ENCODE results near the gene DLL4. TPM values are rescaled to one million over a fixed set of nuclear protein-coding genes. Genes with fewer than 3 reads are reported as not detected.

DLL4 gene
- total RNA-seq, 4 donors from 2014 or later, result 1.9 to 9.7 (median 6.4) TPM

DNA sequence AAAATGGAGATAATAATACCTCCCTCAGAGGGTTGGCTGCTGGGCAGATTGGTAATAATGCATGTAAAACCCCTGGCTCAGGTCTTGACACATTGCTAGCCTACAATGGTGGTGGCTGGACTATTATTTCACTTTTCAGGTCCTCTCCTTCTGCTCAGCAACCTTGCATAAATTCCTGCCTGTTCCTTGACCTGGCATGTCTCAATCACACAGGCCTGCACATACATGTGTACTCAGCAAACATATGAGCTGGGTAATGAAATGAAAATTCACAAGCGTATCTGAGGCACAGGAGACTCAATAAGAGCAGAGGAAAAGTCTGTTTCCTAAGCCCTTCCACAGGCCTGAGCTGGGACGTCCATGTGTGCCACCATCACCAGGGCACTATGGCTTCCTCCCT lies 17.4 kb upstream of the DLL4 start:
- WGBS, 2 donors (ENCODE audit: low coverage in 1 of 2), result 88% methylated on average over 1 of the region's 2 CpGs; no CpG with 5 or more reads in 1 of the 2 donors
- no peak for ATAC-seq

DNA sequence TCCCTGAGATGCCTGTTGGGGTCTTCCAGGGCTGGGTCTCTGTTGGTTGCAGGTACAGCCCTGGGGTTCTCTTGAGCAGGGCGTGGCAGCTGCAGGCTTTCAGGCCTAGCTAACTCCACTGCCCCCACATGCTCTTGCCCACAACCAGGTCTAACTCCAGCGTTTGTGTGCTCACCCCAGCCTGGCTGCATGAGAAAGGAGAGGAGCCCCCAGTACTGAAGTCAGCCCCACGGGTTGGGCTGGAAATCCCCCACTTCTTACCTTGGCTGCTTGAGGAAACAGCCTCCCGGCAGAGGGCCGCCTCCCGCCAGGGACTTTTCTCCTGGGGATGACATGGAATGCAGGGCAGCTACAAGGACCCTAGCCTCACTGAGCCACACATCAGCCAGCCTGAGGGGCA lies 16.7 kb upstream of the DLL4 start:
- H3K4me1 ChIP-seq, result peaks cover 0 to 5% (median 0%) of the 10 kb centered on the region in 3 donors
- WGBS, 2 donors (ENCODE audit: low coverage in 1 of 2), result 100% methylated on average over 1 of the region's 6 CpGs; no CpG with 5 or more reads in 1 of the 2 donors
- H3K36me3 ChIP-seq, result no peaks in the 10 kb centered on the region
- H3K27ac ChIP-seq, result no peak overlapping the region
- H3K27me3 ChIP-seq, result no peaks in the 10 kb centered on the region
- TF ChIP-seq POLR2A (IDR thresholded peaks at IDR 0.05) (no peak), EP300 (IDR thresholded peaks at IDR 0.05) (no peak), POLR2AphosphoS5 (IDR thresholded peaks at IDR 0.05) (no peak)
- TF ChIP-seq, protein P1, sequence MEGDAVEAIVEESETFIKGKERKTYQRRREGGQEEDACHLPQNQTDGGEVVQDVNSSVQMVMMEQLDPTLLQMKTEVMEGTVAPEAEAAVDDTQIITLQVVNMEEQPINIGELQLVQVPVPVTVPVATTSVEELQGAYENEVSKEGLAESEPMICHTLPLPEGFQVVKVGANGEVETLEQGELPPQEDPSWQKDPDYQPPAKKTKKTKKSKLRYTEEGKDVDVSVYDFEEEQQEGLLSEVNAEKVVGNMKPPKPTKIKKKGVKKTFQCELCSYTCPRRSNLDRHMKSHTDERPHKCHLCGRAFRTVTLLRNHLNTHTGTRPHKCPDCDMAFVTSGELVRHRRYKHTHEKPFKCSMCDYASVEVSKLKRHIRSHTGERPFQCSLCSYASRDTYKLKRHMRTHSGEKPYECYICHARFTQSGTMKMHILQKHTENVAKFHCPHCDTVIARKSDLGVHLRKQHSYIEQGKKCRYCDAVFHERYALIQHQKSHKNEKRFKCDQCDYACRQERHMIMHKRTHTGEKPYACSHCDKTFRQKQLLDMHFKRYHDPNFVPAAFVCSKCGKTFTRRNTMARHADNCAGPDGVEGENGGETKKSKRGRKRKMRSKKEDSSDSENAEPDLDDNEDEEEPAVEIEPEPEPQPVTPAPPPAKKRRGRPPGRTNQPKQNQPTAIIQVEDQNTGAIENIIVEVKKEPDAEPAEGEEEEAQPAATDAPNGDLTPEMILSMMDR (IDR thresholded peaks at IDR 0.05), result no peak
- no peak for ATAC-seq
- H3K9me3 ChIP-seq, result no peaks in the 10 kb centered on the region
- H3K4me3 ChIP-seq, result no peak overlapping the region

More for the DNA sequence above, 17.4 kb upstream of the DLL4 start:
- Histone ChIP-seq H3K27me3 (no peaks in the 10 kb centered on the region), H3K36me3 (no peaks in the 10 kb centered on the region), H3K9me3 (no peaks in the 10 kb centered on the region), H3K4me1 (peaks cover 0 to 13% (median 5%) of the 10 kb centered on the region in 3 donors), H3K27ac (no peak overlapping the region), H3K4me3 (no peak overlapping the region)
- TF ChIP-seq, protein P1 (IDR thresholded peaks at IDR 0.05), result no peak

DNA sequence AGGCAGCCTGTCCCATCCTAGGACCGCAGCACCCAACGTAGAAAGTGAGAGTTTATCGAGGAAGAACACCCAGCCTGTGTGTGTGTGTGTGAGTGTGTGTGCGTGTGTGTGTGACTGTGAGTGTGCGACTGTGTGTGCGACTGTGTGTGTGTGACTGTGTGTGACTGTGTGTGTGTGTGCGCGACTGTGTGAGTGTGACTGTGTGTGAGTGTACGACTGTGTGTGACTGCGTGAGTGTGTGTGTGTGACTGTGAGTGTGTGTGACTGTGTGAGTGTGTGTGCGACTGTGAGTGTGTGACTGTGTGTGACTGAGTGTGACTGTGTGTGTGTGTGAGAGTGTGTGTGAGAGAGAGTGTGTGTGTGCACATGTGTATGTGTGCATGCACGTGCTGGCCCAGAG lies 15.1 kb upstream of the DLL4 start:
- WGBS, 2 donors (ENCODE audit: low coverage in 1 of 2), result 89 to 94% methylated on average over 2 to 11 of the region's 12 CpGs
- Histone ChIP-seq H3K36me3 (no peaks in the 10 kb centered on the region), H3K4me1 (no peaks in the 10 kb centered on the region), H3K9me3 (no peaks in the 10 kb centered on the region), H3K27ac (no peak overlapping the region), H3K27me3 (no peaks in the 10 kb centered on the region), H3K4me3 (no peak overlapping the region)
- TF ChIP-seq, protein P1 (IDR thresholded peaks at IDR 0.05), result no peak
- no peak for TF ChIP-seq EP300 (IDR thresholded peaks at IDR 0.05)
- no peak for ATAC-seq

DNA sequence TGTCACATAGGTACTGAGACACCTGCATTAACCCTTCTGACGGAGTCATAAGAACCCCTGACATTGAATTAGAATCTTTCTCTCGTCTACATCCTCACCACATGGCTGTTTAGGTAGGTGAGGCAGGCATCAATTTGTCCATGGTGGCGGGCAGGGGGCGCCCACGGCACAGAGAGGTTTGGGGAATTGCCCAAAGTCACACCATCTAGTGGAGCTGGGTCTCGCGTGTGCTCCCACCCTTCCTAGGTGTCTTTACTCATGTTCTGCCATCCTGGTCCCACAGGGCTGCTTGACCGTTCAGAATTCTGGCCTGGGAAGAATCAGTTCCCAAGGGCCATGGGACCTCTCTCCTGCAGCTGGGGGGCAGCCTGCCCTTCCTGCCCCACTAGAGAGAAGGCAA lies 14.7 kb upstream of the DLL4 start:
- 80 to 86% methylated on average over 1 to 5 of the region's 8 CpGs for WGBS, 2 donors (ENCODE audit: low coverage in 1 of 2)

DNA sequence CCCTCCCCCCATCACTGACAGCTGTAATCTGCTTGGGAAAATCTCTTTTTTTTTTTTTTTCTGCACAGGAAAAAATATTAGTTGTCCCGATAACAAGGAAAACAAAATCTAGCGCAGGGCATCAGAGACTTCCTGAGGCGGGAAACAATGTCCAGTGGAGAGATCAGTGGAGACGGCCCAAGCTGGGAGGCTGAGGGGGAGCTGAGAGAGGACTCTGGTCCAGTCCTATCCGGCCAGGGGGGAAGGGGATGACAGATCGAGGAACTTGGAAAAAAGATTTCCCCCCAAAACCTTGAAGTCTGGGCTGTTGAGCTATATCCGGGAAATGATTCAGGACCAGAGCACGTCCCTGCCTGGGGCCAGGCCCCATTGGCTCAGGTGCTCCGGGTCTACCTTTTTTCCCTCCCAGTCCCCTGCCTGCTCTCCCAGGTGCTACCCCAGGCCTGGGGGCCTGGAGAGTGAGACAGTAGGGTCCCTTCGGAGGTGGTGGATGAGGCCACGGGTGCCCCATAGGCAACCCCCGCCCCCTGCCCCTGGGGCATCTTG lies 14.0 kb upstream of the DLL4 start:
- WGBS, 2 donors (ENCODE audit: low coverage in 1 of 2), result 92% methylated on average over 8 of the region's 12 CpGs; no CpG with 5 or more reads in 1 of the 2 donors

More for the DNA sequence above, 14.7 kb upstream of the DLL4 start:
- Histone ChIP-seq H3K27ac (no peak overlapping the region), H3K4me3 (no peak overlapping the region), H3K4me1 (no peaks in the 10 kb centered on the region), H3K9me3 (no peaks in the 10 kb centered on the region), H3K36me3 (no peaks in the 10 kb centered on the region), H3K27me3 (no peaks in the 10 kb centered on the region)
- no peak for TF ChIP-seq POLR2A (IDR thresholded peaks at IDR 0.05)
- TF ChIP-seq EP300 (IDR thresholded peaks at IDR 0.05), result no peak
- TF ChIP-seq, protein P1 (IDR thresholded peaks at IDR 0.05), result no peak
- TF ChIP-seq POLR2AphosphoS5 (IDR thresholded peaks at IDR 0.05), result no peak
- ATAC-seq, result no peak

More for the DNA sequence above, 14.0 kb upstream of the DLL4 start:
- no peaks in the 10 kb centered on the region for H3K36me3 ChIP-seq
- H3K4me1 ChIP-seq, result no peaks in the 10 kb centered on the region
- no peaks in the 10 kb centered on the region for H3K9me3 ChIP-seq
- H3K27me3 ChIP-seq, result no peaks in the 10 kb centered on the region
- H3K4me3 ChIP-seq, result no peak overlapping the region
- ATAC-seq, result no peak
- TF ChIP-seq POLR2A (IDR thresholded peaks at IDR 0.05) (no peak), EP300 (IDR thresholded peaks at IDR 0.05) (no peak), POLR2AphosphoS5 (IDR thresholded peaks at IDR 0.05) (no peak)
- TF ChIP-seq, protein P1 (IDR thresholded peaks at IDR 0.05), result no peak
- H3K27ac ChIP-seq, result no peak overlapping the region
